ENCODE results near the gene CNPY3.

CNPY3 gene

GRCh38 chr6:42933205-42933604 lies 3.9 kb downstream of the CNPY3 start:
- Histone ChIP-seq H2AFZ (no peak overlapping the region), H3K27ac (no peak overlapping the region), H3K9me3 (ENCODE audit: control insufficient read depth, low read length) (no peaks in the 10 kb centered on the region), H3K79me2 (peaks cover 21% of the 10 kb centered on the region), H3K4me2 (ENCODE audit: low read length) (no peak overlapping the region), H3K4me1 (peaks cover 6% of the 10 kb centered on the region), H3K4me3 (ENCODE audit: low read depth, low read length) (no peak overlapping the region), H3K9ac (no peak overlapping the region), H3K36me3 (ENCODE audit: control insufficient read depth, insufficient read depth, low read length) (no peaks in the 10 kb centered on the region), H3K27me3 (ENCODE audit: control insufficient read depth, insufficient read depth, low read length) (no peaks in the 10 kb centered on the region)
- TF ChIP-seq CTCF (IDR thresholded peaks at IDR 0.05) = no peak

- TF ChIP-seq CTCF (IDR thresholded peaks at IDR 0.05) = no peak
- Histone ChIP-seq H2AFZ (no peak overlapping the region), H3K27me3 (ENCODE audit: control insufficient read depth, insufficient read depth, low read length) (no peaks in the 10 kb centered on the region), H3K4me3 (ENCODE audit: low read depth, low read length) (no peak overlapping the region), H3K27ac (no peak overlapping the region), H3K4me2 (ENCODE audit: low read length) (no peak overlapping the region), H3K9me3 (ENCODE audit: control insufficient read depth, low read length) (no peaks in the 10 kb centered on the region), H3K79me2 (peaks cover 21% of the 10 kb centered on the region), H3K9ac (no peak overlapping the region), H3K4me1 (peaks cover 3% of the 10 kb centered on the region), H3K36me3 (ENCODE audit: control insufficient read depth, insufficient read depth, low read length) (no peaks in the 10 kb centered on the region)
Measured at GRCh38 chr6:42935322-42935721, 6.0 kb downstream of the CNPY3 start.

- no peaks in the 10 kb centered on the region for H3K9me3 ChIP-seq (ENCODE audit: control insufficient read depth, low read length)
- no peak overlapping the region for H3K27ac ChIP-seq
- H3K4me1 ChIP-seq = no peaks in the 10 kb centered on the region
- no peak overlapping the region for H2AFZ ChIP-seq
- TF ChIP-seq CTCF (IDR thresholded peaks at IDR 0.05) = no peak
- H3K4me3 ChIP-seq (ENCODE audit: low read depth, low read length) = no peak overlapping the region
- H3K27me3 ChIP-seq (ENCODE audit: control insufficient read depth, insufficient read depth, low read length) = no peaks in the 10 kb centered on the region
- H3K9ac ChIP-seq = no peak overlapping the region
- no peak overlapping the region for H3K4me2 ChIP-seq (ENCODE audit: low read length)
- peaks cover 13% of the 10 kb centered on the region for H3K79me2 ChIP-seq
- H3K36me3 ChIP-seq (ENCODE audit: control insufficient read depth, insufficient read depth, low read length) = no peaks in the 10 kb centered on the region
Measured at GRCh38 chr6:42936398-42936797, 7.1 kb downstream of the CNPY3 start.

GRCh38 chr6:42937548-42938427 lies 8.5 kb downstream of the CNPY3 start:
- Histone ChIP-seq H2AFZ (no peak overlapping the region), H3K36me3 (ENCODE audit: control insufficient read depth, insufficient read depth, low read length) (no peaks in the 10 kb centered on the region), H3K79me2 (peaks cover 3% of the 10 kb centered on the region), H3K9me3 (ENCODE audit: control insufficient read depth, low read length) (no peaks in the 10 kb centered on the region), H3K9ac (no peak overlapping the region), H3K27me3 (ENCODE audit: control insufficient read depth, insufficient read depth, low read length) (no peaks in the 10 kb centered on the region), H3K4me2 (ENCODE audit: low read length) (no peak overlapping the region), H3K27ac (no peak overlapping the region), H3K4me1 (no peaks in the 10 kb centered on the region), H3K4me3 (ENCODE audit: low read depth, low read length) (no peak overlapping the region)
- TF ChIP-seq CTCF (IDR thresholded peaks at IDR 0.05) = no peak

- no peak overlapping the region for H2AFZ ChIP-seq
- H3K36me3 ChIP-seq (ENCODE audit: control insufficient read depth, insufficient read depth, low read length) = no peaks in the 10 kb centered on the region
- no peaks in the 10 kb centered on the region for H3K27me3 ChIP-seq (ENCODE audit: control insufficient read depth, insufficient read depth, low read length)
- no peaks in the 10 kb centered on the region for H3K79me2 ChIP-seq
- TF ChIP-seq CTCF (IDR thresholded peaks at IDR 0.05) = no peak
- no peak overlapping the region for H3K4me2 ChIP-seq (ENCODE audit: low read length)
- H3K9ac ChIP-seq = no peak overlapping the region
- no peak overlapping the region for H3K27ac ChIP-seq
- H3K4me3 ChIP-seq (ENCODE audit: low read depth, low read length) = no peak overlapping the region
- no peaks in the 10 kb centered on the region for H3K9me3 ChIP-seq (ENCODE audit: control insufficient read depth, low read length)
- no peaks in the 10 kb centered on the region for H3K4me1 ChIP-seq
Measured at GRCh38 chr6:42938428-42938796, 9.1 kb downstream of the CNPY3 start.

All from parathyroid adenoma (tissue), 2 donors.